SJCRH30 (cell line): ENCODE data around the gene PHF19. TPM values are rescaled to one million over a fixed set of nuclear protein-coding genes. Genes with fewer than 3 reads are reported as not detected.

Source experiments
- DNase-seq, 2 experiments: peaks; one replicate each; pipeline ENCODE4 v3.0.0-alpha.2; 2015 to 2020
- H3K27ac ChIP-seq: fragments of 250-450 bp; sonication (Bioruptor Pico); 2 replicates; pipeline ENCODE4 v1.5.1; 2020; ENCODE audit warnings: mild to moderate bottlenecking, moderate library complexity
- H3K27me3 ChIP-seq: fragments of 250-450 bp; sonication (Bioruptor Pico); 2 replicates; pipeline ENCODE4 v1.5.1; 2020; ENCODE audit warnings: mild to moderate bottlenecking, moderate library complexity
- H3K36me3 ChIP-seq: fragments of 250-450 bp; sonication (Bioruptor Pico); 2 replicates; pipeline ENCODE4 v1.5.1; 2020; ENCODE audit warnings: mild to moderate bottlenecking, moderate library complexity
- H3K4me1 ChIP-seq: fragments of 250-450 bp; sonication (Bioruptor Pico); 2 replicates; pipeline ENCODE4 v1.5.1; 2020; ENCODE audit warnings: mild to moderate bottlenecking, moderate library complexity
- H3K4me3 ChIP-seq: fragments of 250-450 bp; sonication (Bioruptor Pico); 2 replicates; pipeline ENCODE4 v1.5.1; 2020; ENCODE audit warnings: mild to moderate bottlenecking, moderate library complexity
- H3K9me3 ChIP-seq: fragments of 250-450 bp; sonication (Bioruptor Pico); replicated peaks from 2 replicates; pipeline ENCODE4 v1.5.1; 2020; ENCODE audit warnings: mild to moderate bottlenecking, moderate library complexity
- total RNA-seq: library from RNA; depleted of rRNA; stranded (reverse); fragments of >200 nt; shearing (Covaris generic); gene quantifications from 2 replicates; pipeline ENCODE4 v1.2.3, GENCODE V29; 2014

The PHF19 gene
- total RNA-seq, 1 experiment from 2014 or later: 24.1 TPM

GRCh38 chr9:120864719-120865118, 12.3 kb downstream of the PHF19 start:
- Histone ChIP-seq H3K4me3 (no peak overlapping the region), H3K4me1 (peaks cover 2% of the 10 kb centered on the region), H3K9me3 (no peaks in the 10 kb centered on the region), H3K27me3 (no peaks in the 10 kb centered on the region), H3K36me3 (peaks cover 12% of the 10 kb centered on the region), H3K27ac (no peak overlapping the region)
- DNase-seq: no peak

- no peak for DNase-seq
- H3K4me3 ChIP-seq: no peak overlapping the region
- H3K9me3 ChIP-seq: no peaks in the 10 kb centered on the region
- peaks cover 11% of the 10 kb centered on the region for H3K4me1 ChIP-seq
- no peak overlapping the region for H3K27ac ChIP-seq
- H3K27me3 ChIP-seq: no peaks in the 10 kb centered on the region
- H3K36me3 ChIP-seq: peaks cover 7% of the 10 kb centered on the region; the same call in 1 of the 2 replicates
These were observed 13.2 kb downstream of the PHF19 start for GRCh38 chr9:120863833-120864232.

GRCh38 chr9:120862452-120862851, 14.5 kb downstream of the PHF19 start:
- H3K36me3 ChIP-seq: peaks cover 7% of the 10 kb centered on the region; the same call in 1 of the 2 replicates
- no peak for DNase-seq
- peaks cover 16% of the 10 kb centered on the region for H3K4me1 ChIP-seq
- H3K27me3 ChIP-seq: no peaks in the 10 kb centered on the region
- no peaks in the 10 kb centered on the region for H3K9me3 ChIP-seq
- H3K27ac ChIP-seq: no peak overlapping the region
- H3K4me3 ChIP-seq: no peak overlapping the region

- DNase-seq: no peak
- Histone ChIP-seq H3K36me3 (peaks cover 7% of the 10 kb centered on the region; the same call in 1 of the 2 replicates), H3K27ac (no peak overlapping the region), H3K4me1 (peaks cover 20% of the 10 kb centered on the region), H3K27me3 (no peaks in the 10 kb centered on the region), H3K4me3 (no peak overlapping the region), H3K9me3 (no peaks in the 10 kb centered on the region)
These were observed 15.1 kb downstream of the PHF19 start for GRCh38 chr9:120861935-120862334.

GRCh38 chr9:120860083-120860482, 16.9 kb downstream of the PHF19 start:
- Histone ChIP-seq H3K27ac (no peak overlapping the region), H3K4me1 (peaks cover 20% of the 10 kb centered on the region), H3K9me3 (no peaks in the 10 kb centered on the region), H3K27me3 (no peaks in the 10 kb centered on the region), H3K4me3 (no peak overlapping the region), H3K36me3 (peaks cover 7% of the 10 kb centered on the region; the same call in 1 of the 2 replicates)
- no peak for DNase-seq

GRCh38 chr9:120859361-120859760, 17.6 kb downstream of the PHF19 start:
- 0 out of 2 replicates have a peak, but pooled peaks cover 7% of the 10 kb centered on the region for H3K36me3 ChIP-seq
- H3K9me3 ChIP-seq: no peaks in the 10 kb centered on the region

GRCh38 chr9:120857902-120858301, 19.1 kb downstream of the PHF19 start:
- H3K4me3 ChIP-seq: no peak overlapping the region
- no peaks in the 10 kb centered on the region for H3K9me3 ChIP-seq
- H3K27ac ChIP-seq: no peak overlapping the region
- 0 out of 2 replicates have a peak, but pooled peaks cover 5% of the 10 kb centered on the region for H3K36me3 ChIP-seq
- no peak for DNase-seq
- H3K4me1 ChIP-seq: peaks cover 24% of the 10 kb centered on the region
- no peaks in the 10 kb centered on the region for H3K27me3 ChIP-seq

More at GRCh38 chr9:120859361-120859760, 17.6 kb downstream of the PHF19 start:
- H3K27me3 ChIP-seq: no peaks in the 10 kb centered on the region
- peak; percentile 76 to 77 for DNase-seq
- no peak overlapping the region for H3K27ac ChIP-seq
- H3K4me1 ChIP-seq: peaks cover 20% of the 10 kb centered on the region
- H3K4me3 ChIP-seq: no peak overlapping the region

- H3K36me3 ChIP-seq: 0 out of 2 replicates have a peak, but pooled peaks cover 5% of the 10 kb centered on the region
- no peaks in the 10 kb centered on the region for H3K9me3 ChIP-seq
- H3K27me3 ChIP-seq: no peaks in the 10 kb centered on the region
- H3K27ac ChIP-seq: no peak overlapping the region
- H3K4me3 ChIP-seq: no peak overlapping the region
- peaks cover 28% of the 10 kb centered on the region for H3K4me1 ChIP-seq
- DNase-seq: peak; percentile 43 to 54
These were observed 19.5 kb downstream of the PHF19 start for GRCh38 chr9:120857481-120857880.

- no peak overlapping the region for H3K4me3 ChIP-seq
- no peak overlapping the region for H3K27ac ChIP-seq
- 0 out of 2 replicates have a peak, but pooled peaks cover 5% of the 10 kb centered on the region for H3K36me3 ChIP-seq
- no peaks in the 10 kb centered on the region for H3K27me3 ChIP-seq
- peaks cover 33% of the 10 kb centered on the region for H3K4me1 ChIP-seq
- DNase-seq: no peak
- no peaks in the 10 kb centered on the region for H3K9me3 ChIP-seq
These were observed 20.3 kb downstream of the PHF19 start for GRCh38 chr9:120856700-120857099.

- 0 out of 2 replicates have a peak, but pooled peaks cover 5% of the 10 kb centered on the region for H3K36me3 ChIP-seq
- no peaks in the 10 kb centered on the region for H3K27me3 ChIP-seq
- no peaks in the 10 kb centered on the region for H3K9me3 ChIP-seq
- no peak for DNase-seq
- no peak overlapping the region for H3K4me3 ChIP-seq
- no peak overlapping the region for H3K27ac ChIP-seq
- peaks cover 33% of the 10 kb centered on the region for H3K4me1 ChIP-seq
These were observed 20.9 kb downstream of the PHF19 start for GRCh38 chr9:120855827-120856670.

GRCh38 chr9:120854596-120855327, 22.2 kb downstream of the PHF19 start:
- no peak overlapping the region for H3K4me3 ChIP-seq
- no peak overlapping the region for H3K27ac ChIP-seq
- H3K4me1 ChIP-seq: peaks cover 32% of the 10 kb centered on the region
- no peaks in the 10 kb centered on the region for H3K36me3 ChIP-seq
- H3K9me3 ChIP-seq: no peaks in the 10 kb centered on the region
- no peaks in the 10 kb centered on the region for H3K27me3 ChIP-seq
- no peak for DNase-seq

GRCh38 chr9:120853198-120853597, 23.8 kb downstream of the PHF19 start:
- Histone ChIP-seq H3K36me3 (no peaks in the 10 kb centered on the region), H3K9me3 (no peaks in the 10 kb centered on the region), H3K27me3 (no peaks in the 10 kb centered on the region), H3K4me1 (peaks cover 21% of the 10 kb centered on the region), H3K4me3 (no peak overlapping the region), H3K27ac (no peak overlapping the region)
- no peak for DNase-seq

GRCh38 chr9:120852240-120853010, 24.6 kb downstream of the PHF19 start:
- no peak overlapping the region; the same call in 1 of the 2 replicates for H3K27ac ChIP-seq
- peak; percentile 38 to 61 for DNase-seq
- H3K4me1 ChIP-seq: peaks cover 17% of the 10 kb centered on the region
- no peak overlapping the region for H3K4me3 ChIP-seq
- H3K9me3 ChIP-seq: no peaks in the 10 kb centered on the region
- no peaks in the 10 kb centered on the region for H3K36me3 ChIP-seq
- no peaks in the 10 kb centered on the region for H3K27me3 ChIP-seq

GRCh38 chr9:120851449-120851848, 25.5 kb downstream of the PHF19 start:
- H3K9me3 ChIP-seq: no peaks in the 10 kb centered on the region
- H3K4me1 ChIP-seq: peaks cover 13% of the 10 kb centered on the region
- no peak overlapping the region for H3K27ac ChIP-seq
- H3K27me3 ChIP-seq: no peaks in the 10 kb centered on the region
- DNase-seq: no peak
- H3K36me3 ChIP-seq: no peaks in the 10 kb centered on the region
- H3K4me3 ChIP-seq: no peak overlapping the region
